GM18502 (cell line): ENCODE results near the gene MND1.

Experiments
- ATAC-seq: cut with Tn5 transposase; IDR thresholded peaks from one replicate; pipeline ENCODE4 v1.9.1; 2021; ENCODE audit warnings: mild to moderate bottlenecking; ENCODE audit not compliant: unreplicated experiment, poor library complexity

MND1 gene

DNA sequence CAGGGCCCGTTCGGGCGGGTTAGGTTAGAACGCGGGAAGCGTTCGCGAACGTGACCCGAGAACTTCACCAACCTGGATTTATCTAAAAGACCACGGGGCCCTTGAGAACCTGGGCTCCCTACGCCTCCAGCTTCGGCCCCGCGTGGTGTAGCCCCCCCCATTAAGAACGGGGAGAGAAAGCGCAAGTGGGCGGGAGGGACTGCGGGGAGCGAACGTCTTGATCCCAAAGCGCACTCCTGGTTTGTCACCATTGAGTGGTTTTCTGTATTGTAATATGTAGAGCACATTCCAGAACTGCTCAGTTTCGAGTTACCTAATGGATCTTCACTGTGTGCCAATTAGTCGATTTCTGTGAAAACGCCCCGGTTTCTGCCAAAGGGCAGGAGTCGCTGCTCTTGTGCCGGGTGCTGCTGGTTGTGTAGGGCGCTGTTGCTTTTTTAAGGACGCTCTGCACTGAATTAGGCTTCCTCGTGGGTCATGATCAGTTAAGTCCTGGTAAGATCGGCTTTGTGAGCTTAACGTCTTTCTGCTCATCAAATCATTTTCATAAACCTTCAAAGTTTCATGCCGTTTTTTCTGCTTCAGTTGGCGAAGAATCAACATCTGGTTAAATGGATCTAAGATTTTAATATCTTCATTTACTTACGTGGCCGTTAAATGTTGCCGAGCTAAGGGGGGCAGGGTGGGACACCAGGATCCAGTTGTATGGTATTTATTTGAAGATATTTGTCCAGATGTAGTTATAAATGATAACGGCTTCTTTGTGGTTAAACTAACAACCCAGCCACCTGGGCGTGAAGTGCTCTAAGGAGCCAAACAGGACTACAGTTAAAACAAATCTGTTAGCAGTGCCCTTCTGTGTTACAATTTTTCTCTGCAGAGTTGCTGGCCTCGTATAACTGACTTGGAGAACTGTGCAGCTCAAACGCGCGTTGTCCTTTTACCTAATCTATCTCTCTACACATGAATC is 809 bp downstream of the MND1 start:
- peak; percentile 29 for ATAC-seq

GRCh38 chr4:153346031-153346430 is 1.5 kb downstream of the MND1 start:
- no peak for ATAC-seq

DNA sequence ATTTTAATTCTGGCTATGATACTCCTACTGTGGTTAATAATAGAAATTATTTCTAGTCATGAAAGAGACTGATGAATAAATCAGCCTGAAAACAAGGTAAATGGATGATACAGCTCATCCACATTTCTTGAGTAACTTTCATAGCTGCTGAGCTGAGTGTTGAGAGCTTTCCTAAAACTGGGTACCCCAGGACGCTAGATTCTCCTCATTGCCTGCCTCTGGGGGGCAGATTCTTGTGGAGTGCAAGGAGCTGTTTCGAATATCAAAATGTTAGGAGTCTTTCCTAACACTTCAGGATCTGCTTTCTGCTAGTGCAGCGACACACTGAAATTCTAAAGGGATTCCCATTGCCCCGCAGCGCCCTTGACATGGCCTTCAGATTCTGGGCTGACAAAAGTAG is 2.1 kb downstream of the MND1 start:
- ATAC-seq = no peak

DNA sequence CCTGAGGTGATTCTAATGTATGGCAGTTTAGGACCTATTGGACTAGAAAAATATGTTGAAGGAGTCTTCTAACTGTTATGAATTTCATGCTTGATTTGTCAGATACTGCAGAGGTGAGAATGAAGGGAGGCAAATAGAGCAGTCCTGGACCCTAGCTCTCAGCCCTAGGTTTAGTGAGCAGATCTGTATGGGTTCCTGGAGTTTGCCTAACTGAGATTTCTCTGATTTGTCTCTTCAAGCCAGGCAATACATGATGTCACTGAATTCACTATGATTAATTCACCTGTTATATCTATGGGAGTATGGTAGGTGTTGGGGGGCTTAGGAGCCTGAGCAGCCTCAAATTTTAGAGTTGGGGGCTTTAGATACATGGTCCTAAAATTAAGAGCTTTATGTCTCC is 2.6 kb downstream of the MND1 start:
- no peak for ATAC-seq

DNA sequence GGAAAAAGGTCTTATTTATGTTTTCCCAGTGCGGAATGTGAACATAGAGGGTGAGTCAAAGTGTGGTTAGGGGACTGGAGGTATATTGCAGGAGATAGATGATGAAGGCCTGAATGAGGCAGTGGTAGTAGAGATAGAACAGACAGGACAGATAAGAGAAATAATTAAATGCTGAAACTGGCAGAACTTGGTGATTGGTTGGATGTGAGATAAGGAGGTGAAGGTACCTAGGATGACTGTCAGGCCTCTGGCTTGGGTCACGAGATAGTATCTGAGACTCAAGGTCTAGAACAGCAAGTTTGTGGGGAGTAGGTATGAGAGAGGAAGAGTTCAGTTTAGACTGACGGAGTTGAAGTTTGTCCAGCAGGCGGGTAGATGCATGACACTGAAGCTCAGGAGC is 3.5 kb downstream of the MND1 start:
- ATAC-seq = no peak

DNA sequence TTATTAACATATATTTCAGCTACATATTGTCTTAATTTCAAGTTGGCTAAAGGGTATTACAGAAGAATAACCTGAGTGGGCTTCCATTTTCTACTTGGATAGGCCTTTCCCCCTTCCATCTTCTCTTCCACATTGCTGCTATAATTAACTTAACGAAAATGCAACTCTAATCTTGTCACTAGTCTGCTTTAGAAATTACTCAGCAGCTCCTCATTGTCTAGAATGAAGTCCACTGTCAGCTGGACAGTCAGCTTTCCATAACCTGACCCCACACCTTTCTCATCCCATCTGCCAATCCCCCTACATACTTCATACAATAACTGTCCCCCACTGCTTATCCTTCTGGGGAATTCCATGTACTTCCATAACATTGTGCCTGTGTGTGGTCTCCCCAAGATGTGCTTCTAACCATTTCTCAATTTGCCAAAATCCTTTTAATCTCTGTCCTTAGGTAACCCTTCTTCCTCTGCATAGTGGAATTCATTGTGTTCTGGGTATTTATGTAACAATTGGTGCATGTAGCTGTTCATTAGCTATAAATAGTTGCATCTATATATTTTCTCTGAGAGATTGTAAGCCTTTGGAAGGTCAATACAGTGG is 4.8 kb downstream of the MND1 start:
- no peak for ATAC-seq

GRCh38 chr4:153362184-153362583 is 17.7 kb downstream of the MND1 start:
- no peak for ATAC-seq

DNA sequence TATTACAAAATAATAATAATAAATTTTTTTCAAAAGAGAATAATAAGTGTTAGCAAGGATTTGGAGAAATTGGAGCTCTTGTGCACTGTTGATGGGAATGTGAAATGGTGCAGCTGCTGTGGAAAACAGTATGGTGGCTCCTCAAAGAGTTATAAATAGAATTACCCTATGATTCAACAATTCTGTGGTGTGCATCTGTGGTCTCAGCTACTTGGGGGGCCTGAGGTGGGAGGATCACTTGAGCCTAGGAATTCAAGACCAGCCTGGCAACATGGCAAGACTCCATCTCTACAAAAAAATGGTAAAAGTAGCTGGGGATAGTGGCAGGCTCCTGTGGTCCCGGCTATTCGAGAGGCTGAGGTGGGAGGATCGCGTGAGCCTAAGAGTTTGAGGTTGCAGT is 19.6 kb downstream of the MND1 start:
- no peak for ATAC-seq

- peak; percentile 71 for ATAC-seq
Observed at GRCh38 chr4:153365003-153365402, 20.5 kb downstream of the MND1 start.

DNA sequence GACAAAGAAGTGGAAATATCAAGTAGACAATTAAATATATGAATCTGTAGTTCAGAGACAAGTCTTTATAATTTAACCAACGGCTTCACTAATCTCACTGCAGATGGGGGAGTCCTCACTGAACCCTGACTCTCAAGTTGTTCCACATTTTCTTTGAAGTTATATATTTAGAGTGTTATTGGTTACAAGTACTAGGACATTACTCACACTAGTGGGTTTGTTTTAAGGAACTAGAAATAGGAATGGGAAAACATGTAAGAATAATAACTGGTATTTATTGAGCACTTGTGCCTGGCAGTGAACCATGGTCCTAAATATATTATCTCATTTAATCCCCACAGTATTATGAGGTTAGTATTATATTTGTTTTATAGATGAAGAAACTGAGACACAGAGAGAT is 22.0 kb downstream of the MND1 start:
- ATAC-seq = no peak

DNA sequence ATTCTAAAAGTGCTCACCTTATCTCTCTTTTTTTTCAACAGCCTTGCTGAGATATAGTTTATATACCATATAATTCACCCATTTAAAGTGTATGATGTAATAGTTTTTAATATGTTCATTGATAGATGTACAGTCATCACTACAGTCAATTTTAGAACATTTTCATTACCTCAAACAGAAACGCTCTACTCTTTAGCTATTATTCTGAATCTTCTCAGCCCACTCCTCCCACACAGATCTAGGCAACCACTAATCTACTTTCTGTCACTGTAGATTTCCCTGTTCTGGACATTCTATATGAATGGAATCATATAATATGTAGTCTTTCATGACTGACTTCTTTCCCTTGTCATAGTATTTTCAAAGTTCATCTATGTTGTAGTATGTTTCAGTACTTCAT is 22.6 kb downstream of the MND1 start:
- ATAC-seq = no peak

- no peak for ATAC-seq
Observed at GRCh38 chr4:153369021-153369420, 24.5 kb downstream of the MND1 start.

DNA sequence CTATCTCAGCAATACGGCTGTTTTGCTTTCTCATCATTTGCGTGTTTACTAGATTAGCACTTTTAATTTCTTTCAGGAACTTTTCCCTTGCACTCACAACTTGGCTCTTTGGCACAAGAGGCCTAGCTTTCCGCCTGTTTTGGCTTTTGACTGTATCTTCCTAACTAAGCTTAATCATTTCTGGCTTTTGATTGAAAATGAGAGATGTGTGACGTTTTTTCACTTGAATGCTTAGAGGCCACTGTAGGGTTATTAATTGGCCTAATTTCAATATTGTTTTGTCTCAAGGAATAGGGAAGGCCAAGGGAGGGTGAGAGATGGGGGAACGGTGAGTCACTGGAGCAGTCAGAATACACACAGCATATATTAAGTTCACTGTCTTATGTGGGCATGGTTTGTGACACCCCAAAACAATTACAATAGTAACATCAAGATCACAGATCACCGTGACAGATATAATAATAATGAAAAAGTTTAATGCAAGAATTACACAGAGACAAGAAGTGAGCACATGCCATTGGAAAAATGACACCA is 27.3 kb downstream of the MND1 start:
- no peak for ATAC-seq

DNA sequence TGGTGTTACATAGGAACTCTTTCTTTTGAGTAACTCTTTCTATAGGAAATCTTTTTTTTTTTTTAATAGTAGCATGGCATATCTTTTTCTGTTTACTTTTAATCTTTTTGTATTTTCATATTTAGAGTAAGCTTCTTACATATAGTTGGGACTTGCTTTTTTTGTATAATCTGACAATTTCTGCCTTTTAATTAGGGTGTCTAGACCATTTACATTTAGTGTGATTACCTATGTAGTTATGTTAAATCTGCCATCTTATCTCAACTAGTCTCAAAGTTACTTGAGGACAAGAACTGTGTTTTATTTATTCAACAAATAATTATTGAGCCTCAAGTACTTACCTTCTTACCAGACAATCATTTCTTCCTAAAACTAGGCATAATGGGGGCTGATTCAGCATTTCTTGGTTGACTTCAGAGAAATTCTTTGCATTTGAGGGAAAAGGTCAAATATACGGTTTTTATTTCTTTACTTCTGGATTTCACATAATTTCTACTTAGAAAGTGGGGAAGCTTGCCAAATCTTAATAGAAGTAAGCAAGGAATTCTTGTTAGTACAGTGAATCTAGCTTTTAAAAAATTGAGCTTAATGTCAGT is 28.6 kb downstream of the MND1 start:
- no peak for ATAC-seq

GRCh38 chr4:153374442-153374841 is 30.0 kb downstream of the MND1 start:
- ATAC-seq = no peak

- no peak for ATAC-seq
Observed at GRCh38 chr4:153375303-153375702, 30.8 kb downstream of the MND1 start.

DNA sequence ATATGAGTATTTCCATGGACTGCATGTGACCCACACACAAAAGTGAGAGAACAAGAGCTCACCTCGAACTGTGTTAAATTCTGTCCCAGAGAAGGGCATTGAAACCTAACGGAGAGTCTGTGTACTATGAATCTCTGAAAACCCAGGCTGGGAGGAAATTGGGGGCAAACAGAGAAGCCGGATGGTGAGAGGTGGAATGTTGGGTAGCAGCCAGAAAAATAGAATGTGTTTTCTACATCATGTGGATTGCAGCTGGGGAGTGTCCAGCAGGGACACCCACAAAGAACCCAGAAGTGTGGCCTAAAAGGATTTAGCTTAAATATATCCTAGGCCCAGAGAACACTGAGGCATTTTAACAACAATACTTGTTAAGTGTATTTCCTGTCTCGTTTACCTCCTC is 38.6 kb downstream of the MND1 start:
- no peak for ATAC-seq

GRCh38 chr4:153384160-153384559 is 39.7 kb downstream of the MND1 start:
- no peak for ATAC-seq

- ATAC-seq = no peak
Observed at GRCh38 chr4:153385784-153386183, 41.3 kb downstream of the MND1 start.

DNA sequence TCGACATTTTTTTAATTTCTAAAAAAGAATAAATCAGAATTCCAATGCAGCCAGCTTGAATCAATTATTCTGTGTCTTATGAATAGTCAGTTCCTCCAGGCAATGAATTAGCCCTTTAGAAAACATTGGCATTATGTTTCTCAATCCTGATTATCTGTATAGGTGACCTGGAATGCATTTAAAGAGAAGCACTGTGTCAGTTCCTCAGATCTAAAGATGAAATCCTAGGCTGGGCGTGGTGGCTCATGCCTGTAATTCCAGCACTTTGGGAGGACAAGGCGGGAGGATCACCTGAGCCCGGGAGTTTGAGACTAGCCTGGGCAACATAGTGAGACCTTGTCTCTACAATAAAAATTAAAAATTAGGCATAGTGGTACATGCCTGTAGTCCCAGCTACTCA is 43.5 kb downstream of the MND1 start:
- no peak for ATAC-seq

- no peak for ATAC-seq
Observed at GRCh38 chr4:153393397-153393796, 48.9 kb downstream of the MND1 start.
